Pancreas (tissue), 10 donors: ENCODE measurements around the gene FSTL3. TPM values are rescaled to one million over a fixed set of nuclear protein-coding genes. Genes with fewer than 3 reads are reported as not detected.

Source experiments
- ATAC-seq, 4 donors: fragments of 200-7000 bp; cut with Tn5 transposase; one replicate each; pipeline versions ENCODE4 v1.8.0 to v1.9.1; 2020; ENCODE audit warnings: mild to moderate bottlenecking in 4 of 4, moderate library complexity in 4 of 4
- DNase-seq, 6 donors: peaks; one replicate each; pipeline ENCODE4 v3.0.0-alpha.2; 2020
- FAIRE-seq: peaks from 2 replicates; lab custom pipeline; 2012; peaks lifted over from hg19 to GRCh38; lab: Jason Lieb, UNC
- H3K27ac ChIP-seq, 4 donors: fragments of 200-600 bp; sonication (generic); 1 replicate in 3 of 4; 2 replicates in 1 of 4; pipeline versions ENCODE4 v1.5.0 to v1.8.0; 2020
- H3K27me3 ChIP-seq, 4 donors: fragments of 200-600 bp; one replicate each; pipeline ENCODE4 v1.8.0; 2021
- H3K36me3 ChIP-seq, 3 donors: fragments of 200-600 bp; sonication (generic) in 1 of 3; one replicate each; pipeline versions ENCODE4 v1.5.0 to v1.8.0; 2020 to 2021
- H3K4me1 ChIP-seq, 3 donors: fragments of 200-600 bp; one replicate each; pipeline ENCODE4 v1.8.0; 2021
- H3K4me3 ChIP-seq, 4 donors: fragments of 200-600 bp; sonication (generic) in 2 of 4; one replicate each; pipeline versions ENCODE4 v1.5.0 to v1.8.0; 2020 to 2021
- H3K9me3 ChIP-seq, 4 donors: fragments of 200-600 bp; one replicate each; pipeline ENCODE4 v1.8.0; 2021
- CTCF ChIP-seq, 4 donors: fragments of 200-600 bp; sonication (generic) in 3 of 4; IDR thresholded peaks; one replicate each; pipeline versions ENCODE4 v1.5.0 to v1.8.0; 2021; ENCODE audit warnings: antibody characterized with exemption in 4 of 4
- WGBS, 2 donors: extraction: QIAGEN DNeasy Blood & Tissue Kit; methylation state at CpG; one replicate each; pipeline ENCODE4 v1.1.7; 2013; 5-methylcytosine and 5-hydroxymethylcytosine counted together
- intact Hi-C, 3 donors: fragments of 100-400 bp; cut with DNase I; formaldehyde crosslinking; loops; one replicate each; pipeline versions ENCODE4 v1.11.1 to v1.14.2; 2022
- polyA plus RNA-seq, 2 donors: library from polyadenylated mRNA; stranded (reverse); fragments of 200-250 nt; gene quantifications; one replicate each; pipeline ENCODE4 v1.2.3, GENCODE V29; 2013
- total RNA-seq, 6 donors: library from RNA; stranded (reverse); fragmentation: NEBNext Ultra II Directional in 4 of 6; extraction: Animal tissue kit (Norgen Biotek cat#: 25700) in 4 of 6; gene quantifications; one replicate each; pipeline versions ENCODE4 v1.2.1 to v1.2.4, GENCODE V29; 2021 to 2023
- donor health status: healthy with polysubstance abuse.
- donor health status: DM: no; HTN: no; CAD: no; lungs with moderate emphysema.
- donor health status: DM: no; HTN: no; CAD: no.
- donor health status: control.
- donor health status: control.
- donor health status: Bipolar disorder and iron deficiency.
- donor health status: DM: yes; HTN: yes; CAD: no.
- donor health status: DM: no; HTN: no; CAD: no.
- donor health status: DM: no; HTN: no; CAD: no.
- donor health status: DM: yes; HTN: yes; CAD: no.

Gene FSTL3
- total and polyA plus RNA-seq, 8 donors, result 6.6 to 148 (median 23.2) TPM

GRCh38 chr19:632579-633067 lies 43.6 kb upstream of the FSTL3 start:
- ATAC-seq (peak; percentile 3 to 18 (median 7)), FAIRE-seq (no peak), DNase-seq (peak in 1 of 6 donors; percentile 79)
- Histone ChIP-seq H3K9me3 (no peaks in the 10 kb centered on the region), H3K27me3 (no peaks in the 10 kb centered on the region), H3K4me3 (peak overlapping the region; percentile 74 to 99 (median 84)), H3K4me1 (peaks cover 0 to 5% (median 4%) of the 10 kb centered on the region in 3 donors), H3K27ac (no peak overlapping the region), H3K36me3 (no peaks in the 10 kb centered on the region)
- no peak for TF ChIP-seq CTCF (IDR thresholded peaks at IDR 0.05)
- 2 to 5% methylated on average over 34 to 35 of the region's 35 CpGs for WGBS, 2 donors
- intact Hi-C loops, result no loop called here

GRCh38 chr19:633068-633785 lies 43.0 kb upstream of the FSTL3 start, which contains the start of gene POLRMT:
Gene POLRMT, minus strand, starts transcription at chr19:633537. Its CDS starts 25 bp downstream, at chr19:633512.
- no peak for TF ChIP-seq CTCF (IDR thresholded peaks at IDR 0.05)
- DNase-seq (peak; percentile 97 to 100 (median 98)), FAIRE-seq (no peak), ATAC-seq (peak; percentile 97 to 98 (median 98))
- Histone ChIP-seq H3K27ac (no peak within 1 kb of the TSS), H3K36me3 (no peaks in the 10 kb centered on the region), H3K4me3 (peak within 1 kb of the TSS; percentile 74 to 99 (median 84)), H3K4me1 (peaks cover 0 to 5% (median 4%) of the 10 kb centered on the region in 3 donors), H3K9me3 (no peaks in the 10 kb centered on the region), H3K27me3 (no peaks in the 10 kb centered on the region)
- intact Hi-C loops, result no loop called here
- 0% methylated on average over 63 to 67 of the region's 67 CpGs for WGBS, 2 donors

GRCh38 chr19:633786-634639 lies 42.2 kb upstream of the FSTL3 start:
- H3K36me3 ChIP-seq, result no peaks in the 10 kb centered on the region
- H3K4me3 ChIP-seq, result peak overlapping the region; percentile 74 to 99 (median 84)
- no peaks in the 10 kb centered on the region for H3K27me3 ChIP-seq
- DNase-seq, result no peak
- H3K4me1 ChIP-seq, result peaks cover 0 to 5% (median 4%) of the 10 kb centered on the region in 3 donors
- H3K27ac ChIP-seq, result no peak overlapping the region
- intact Hi-C loops, result no loop called here
- WGBS, 2 donors, result 20% methylated on average over 32 of the region's 32 CpGs
- no peak for TF ChIP-seq CTCF (IDR thresholded peaks at IDR 0.05)
- H3K9me3 ChIP-seq, result no peaks in the 10 kb centered on the region
- ATAC-seq, result peak; percentile 2 to 6 (median 4)
- FAIRE-seq, result no peak

- peaks cover 0 to 5% (median 4%) of the 10 kb centered on the region in 3 donors for H3K4me1 ChIP-seq
- H3K4me3 ChIP-seq, result no peak overlapping the region
- 82% methylated on average over 16 of the region's 16 CpGs for WGBS, 2 donors
- intact Hi-C loops, result no loop called here
- H3K9me3 ChIP-seq, result no peaks in the 10 kb centered on the region
- DNase-seq (peak in 1 of 6 donors; percentile 72), ATAC-seq (no peak), FAIRE-seq (no peak)
- no peak for TF ChIP-seq CTCF (IDR thresholded peaks at IDR 0.05)
- H3K36me3 ChIP-seq, result no peaks in the 10 kb centered on the region
- no peaks in the 10 kb centered on the region for H3K27me3 ChIP-seq
- no peak overlapping the region for H3K27ac ChIP-seq
Measured at GRCh38 chr19:634975-635652, 41.1 kb upstream of the FSTL3 start.
